SJCRH30 (cell line): Measurements from ENCODE around the gene SLC35F1. TPM values are rescaled to one million over a fixed set of nuclear protein-coding genes. Genes with fewer than 3 reads are reported as not detected.
A peak's percentile ranks its signal among the peaks of the same experiment; 100 is the strongest.
"Not testable (repeated sequence)": the region's sequence is repeated elsewhere in the genome, so short reads cannot be mapped to it uniquely, and the experiment has no call there.

Source experiments
- DNase-seq, 2 experiments: peaks; one replicate each; pipeline ENCODE4 v3.0.0-alpha.2; 2015 to 2020
- H3K27ac ChIP-seq: fragments of 250-450 bp; sonication (Bioruptor Pico); 2 replicates; pipeline ENCODE4 v1.5.1; 2020; ENCODE audit warnings: mild to moderate bottlenecking, moderate library complexity
- H3K27me3 ChIP-seq: fragments of 250-450 bp; sonication (Bioruptor Pico); 2 replicates; pipeline ENCODE4 v1.5.1; 2020; ENCODE audit warnings: mild to moderate bottlenecking, moderate library complexity
- H3K36me3 ChIP-seq: fragments of 250-450 bp; sonication (Bioruptor Pico); 2 replicates; pipeline ENCODE4 v1.5.1; 2020; ENCODE audit warnings: mild to moderate bottlenecking, moderate library complexity
- H3K4me1 ChIP-seq: fragments of 250-450 bp; sonication (Bioruptor Pico); 2 replicates; pipeline ENCODE4 v1.5.1; 2020; ENCODE audit warnings: mild to moderate bottlenecking, moderate library complexity
- H3K4me3 ChIP-seq: fragments of 250-450 bp; sonication (Bioruptor Pico); 2 replicates; pipeline ENCODE4 v1.5.1; 2020; ENCODE audit warnings: mild to moderate bottlenecking, moderate library complexity
- H3K9me3 ChIP-seq: fragments of 250-450 bp; sonication (Bioruptor Pico); replicated peaks from 2 replicates; pipeline ENCODE4 v1.5.1; 2020; ENCODE audit warnings: mild to moderate bottlenecking, moderate library complexity
- total RNA-seq: library from RNA; depleted of rRNA; stranded (reverse); fragments of >200 nt; shearing (Covaris generic); gene quantifications from 2 replicates; pipeline ENCODE4 v1.2.3, GENCODE V29; 2014

SLC35F1 gene
- total RNA-seq, 1 experiment from 2014 or later, result 1.2 TPM

- Histone ChIP-seq H3K4me3 (no peak overlapping the region), H3K27me3 (no peaks in the 10 kb centered on the region), H3K36me3 (no peaks in the 10 kb centered on the region), H3K4me1 (no peaks in the 10 kb centered on the region), H3K9me3 (no peaks in the 10 kb centered on the region), H3K27ac (no peak overlapping the region)
- no peak for DNase-seq
Measured at GRCh38 chr6:117947234-117947633, 40.2 kb downstream of the SLC35F1 start.

- DNase-seq, result no peak
- H3K4me1 ChIP-seq, result no peaks in the 10 kb centered on the region
- H3K27ac ChIP-seq, result no peak overlapping the region
- no peaks in the 10 kb centered on the region for H3K9me3 ChIP-seq
- no peak overlapping the region for H3K4me3 ChIP-seq
- H3K27me3 ChIP-seq, result no peaks in the 10 kb centered on the region
- H3K36me3 ChIP-seq, result no peaks in the 10 kb centered on the region
Measured at GRCh38 chr6:117951783-117952182, 44.7 kb downstream of the SLC35F1 start.

GRCh38 chr6:117955684-117956256, 48.7 kb downstream of the SLC35F1 start:
- no peak for DNase-seq
- H3K4me3 ChIP-seq, result no peak overlapping the region
- no peaks in the 10 kb centered on the region for H3K36me3 ChIP-seq
- no peaks in the 10 kb centered on the region for H3K27me3 ChIP-seq
- H3K9me3 ChIP-seq, result no peaks in the 10 kb centered on the region
- no peak overlapping the region for H3K27ac ChIP-seq
- no peaks in the 10 kb centered on the region for H3K4me1 ChIP-seq

GRCh38 chr6:117956386-117956785, 49.3 kb downstream of the SLC35F1 start:
- H3K27me3 ChIP-seq, result no peaks in the 10 kb centered on the region
- no peaks in the 10 kb centered on the region for H3K36me3 ChIP-seq
- no peak overlapping the region for H3K27ac ChIP-seq
- no peaks in the 10 kb centered on the region for H3K9me3 ChIP-seq
- no peak overlapping the region for H3K4me3 ChIP-seq
- no peaks in the 10 kb centered on the region for H3K4me1 ChIP-seq
- no peak for DNase-seq

- no peak for DNase-seq
- Histone ChIP-seq H3K4me3 (no peak overlapping the region), H3K27me3 (no peaks in the 10 kb centered on the region), H3K4me1 (no peaks in the 10 kb centered on the region), H3K27ac (no peak overlapping the region), H3K9me3 (no peaks in the 10 kb centered on the region), H3K36me3 (no peaks in the 10 kb centered on the region)
Measured at GRCh38 chr6:117958536-117958935, 51.5 kb downstream of the SLC35F1 start.

- DNase-seq, result no peak
- Histone ChIP-seq H3K27ac (no peak overlapping the region), H3K27me3 (no peaks in the 10 kb centered on the region)
Measured at GRCh38 chr6:117960877-117961276, 53.8 kb downstream of the SLC35F1 start.

GRCh38 chr6:117961301-117961700, 54.2 kb downstream of the SLC35F1 start:
- no peaks in the 10 kb centered on the region for H3K9me3 ChIP-seq
- no peak for DNase-seq
- no peaks in the 10 kb centered on the region for H3K27me3 ChIP-seq
- H3K4me1 ChIP-seq, result no peaks in the 10 kb centered on the region
- no peak overlapping the region for H3K4me3 ChIP-seq
- H3K27ac ChIP-seq, result no peak overlapping the region
- no peaks in the 10 kb centered on the region for H3K36me3 ChIP-seq

More at GRCh38 chr6:117960877-117961276, 53.8 kb downstream of the SLC35F1 start:
- Histone ChIP-seq H3K36me3 (no peaks in the 10 kb centered on the region), H3K4me3 (no peak overlapping the region), H3K4me1 (no peaks in the 10 kb centered on the region), H3K9me3 (no peaks in the 10 kb centered on the region)

- not testable (repeated sequence) for H3K27me3 ChIP-seq, H3K27ac ChIP-seq, DNase-seq, H3K9me3 ChIP-seq, H3K36me3 ChIP-seq, H3K4me3 ChIP-seq, H3K4me1 ChIP-seq
Measured at GRCh38 chr6:117965763-117966162, 58.7 kb downstream of the SLC35F1 start.

- Histone ChIP-seq H3K9me3 (no peaks in the 10 kb centered on the region), H3K4me3 (no peak overlapping the region), H3K4me1 (no peaks in the 10 kb centered on the region), H3K36me3 (no peaks in the 10 kb centered on the region), H3K27me3 (0 out of 2 replicates have a peak, but pooled peaks cover 5% of the 10 kb centered on the region), H3K27ac (no peak overlapping the region)
- DNase-seq, result no peak
Measured at GRCh38 chr6:117971637-117972036, 64.6 kb downstream of the SLC35F1 start.

- Histone ChIP-seq H3K27me3 (0 out of 2 replicates have a peak, but pooled peaks cover 5% of the 10 kb centered on the region), H3K27ac (no peak overlapping the region), H3K4me3 (no peak overlapping the region), H3K36me3 (no peaks in the 10 kb centered on the region), H3K9me3 (no peaks in the 10 kb centered on the region), H3K4me1 (no peaks in the 10 kb centered on the region)
- no peak for DNase-seq
Measured at GRCh38 chr6:117974914-117975627, 68.0 kb downstream of the SLC35F1 start.

- peak; percentile 8 to 71 for DNase-seq
Measured at GRCh38 chr6:117976030-117976651, 69.1 kb downstream of the SLC35F1 start.

GRCh38 chr6:117985916-117986315, 78.9 kb downstream of the SLC35F1 start:
- Histone ChIP-seq H3K4me3 (no peak overlapping the region), H3K4me1 (no peaks in the 10 kb centered on the region), H3K27ac (no peak overlapping the region), H3K27me3 (no peaks in the 10 kb centered on the region), H3K36me3 (no peaks in the 10 kb centered on the region), H3K9me3 (no peaks in the 10 kb centered on the region)
- DNase-seq, result no peak

More at GRCh38 chr6:117976030-117976651, 69.1 kb downstream of the SLC35F1 start:
- Histone ChIP-seq H3K4me1 (no peaks in the 10 kb centered on the region), H3K4me3 (no peak overlapping the region), H3K9me3 (no peaks in the 10 kb centered on the region), H3K36me3 (no peaks in the 10 kb centered on the region), H3K27me3 (0 out of 2 replicates have a peak, but pooled peaks cover 5% of the 10 kb centered on the region), H3K27ac (no peak overlapping the region)

- H3K36me3 ChIP-seq, result no peaks in the 10 kb centered on the region
- H3K4me3 ChIP-seq, result no peak overlapping the region
- DNase-seq, result no peak
- no peaks in the 10 kb centered on the region for H3K4me1 ChIP-seq
- no peak overlapping the region for H3K27ac ChIP-seq
- H3K9me3 ChIP-seq, result no peaks in the 10 kb centered on the region
- no peaks in the 10 kb centered on the region for H3K27me3 ChIP-seq
Measured at GRCh38 chr6:117986396-117986795, 79.3 kb downstream of the SLC35F1 start.

GRCh38 chr6:117989086-117989485, 82.0 kb downstream of the SLC35F1 start:
- H3K36me3 ChIP-seq, result no peaks in the 10 kb centered on the region
- H3K9me3 ChIP-seq, result no peaks in the 10 kb centered on the region
- no peaks in the 10 kb centered on the region for H3K4me1 ChIP-seq
- DNase-seq, result no peak
- no peak overlapping the region for H3K4me3 ChIP-seq
- no peaks in the 10 kb centered on the region for H3K27me3 ChIP-seq
- H3K27ac ChIP-seq, result no peak overlapping the region

- Histone ChIP-seq H3K27ac (no peak overlapping the region), H3K9me3 (no peaks in the 10 kb centered on the region), H3K36me3 (no peaks in the 10 kb centered on the region), H3K4me3 (no peak overlapping the region), H3K4me1 (no peaks in the 10 kb centered on the region), H3K27me3 (no peaks in the 10 kb centered on the region)
- DNase-seq, result no peak
Measured at GRCh38 chr6:117990151-117990550, 83.1 kb downstream of the SLC35F1 start.
